ENCODE data around the gene JPH2. TPM values are rescaled to one million over a fixed set of nuclear protein-coding genes. Genes with fewer than 3 reads are reported as not detected.

Gene JPH2
- total and polyA plus RNA-seq, 4 donors: 0.09 to 1.3 (median 0.17) TPM; not detected in 1

GRCh38 chr20:44095831-44096230 lies 91.2 kb downstream of the JPH2 start:
- Histone ChIP-seq H3K9me3 (ENCODE audit: control insufficient read depth in 4 of 4, low read length in 3 of 4) (no peaks in the 10 kb centered on the region), H3K4me3 (ENCODE audit: low read depth in 1 of 3, low read length in 3 of 3) (no peak overlapping the region), H3K27me3 (ENCODE audit: control insufficient read depth in 4 of 4, insufficient read depth in 4 of 4, low read length in 3 of 4) (no peaks in the 10 kb centered on the region), H3K4me1 (ENCODE audit: control insufficient read depth in 4 of 4, insufficient read depth in 4 of 4, low read length in 3 of 4) (no peaks in the 10 kb centered on the region), H3K9ac (ENCODE audit: low read depth in 1 of 2, low read length in 2 of 2) (no peak overlapping the region), H3K36me3 (ENCODE audit: control insufficient read depth in 4 of 4, insufficient read depth in 3 of 4, low read depth in 1 of 4, low read length in 3 of 4) (no peaks in the 10 kb centered on the region), H3K27ac (ENCODE audit: low read depth in 1 of 2, low read length in 2 of 2) (no peak overlapping the region)
- TF ChIP-seq YY1 (IDR thresholded peaks at IDR 0.05) (no peak), ATF3 (IDR thresholded peaks at IDR 0.05) (no peak), TAF1 (conservative IDR thresholded peaks at IDR 0.05) (no peak), SP1 (IDR thresholded peaks at IDR 0.05) (no peak), EGR1 (IDR thresholded peaks at IDR 0.05; ENCODE audit: low read depth in 2 of 2) (no peak), MAX (IDR thresholded peaks at IDR 0.05) (no peak), GABPA (IDR thresholded peaks at IDR 0.05 in 1 of 2, conservative IDR thresholded peaks at IDR 0.05 in 1 of 2) (no peak), HNF4G (IDR thresholded peaks at IDR 0.05) (no peak), FOXA2 (IDR thresholded peaks at IDR 0.05) (no peak), RAD21 (IDR thresholded peaks at IDR 0.05) (no peak)
- WGBS: 85% methylated on average over 7 of the region's 7 CpGs
- no peak for DNase-seq (ENCODE audit: low spot score)

DNA sequence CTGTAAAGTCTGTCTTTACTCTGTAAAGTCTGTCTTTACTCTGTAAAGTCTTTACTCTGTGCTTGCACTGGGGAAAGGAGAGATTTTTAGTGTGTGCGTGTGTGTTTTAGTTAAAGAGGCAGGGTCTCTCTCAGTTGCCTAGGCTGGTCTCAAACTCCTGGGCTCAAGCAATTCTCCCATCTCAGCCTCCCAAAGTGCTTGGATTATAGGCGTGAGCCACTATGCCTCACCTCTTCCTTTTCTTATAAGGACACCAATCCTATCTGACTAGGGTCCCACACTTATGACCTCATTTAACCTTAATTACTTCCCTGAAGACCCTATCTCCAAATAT lies 93.8 kb downstream of the JPH2 start:
- H3K4me3 ChIP-seq (ENCODE audit: low read depth in 1 of 3, low read length in 3 of 3): no peak overlapping the region
- no peaks in the 10 kb centered on the region for H3K36me3 ChIP-seq (ENCODE audit: control insufficient read depth in 4 of 4, insufficient read depth in 3 of 4, low read depth in 1 of 4, low read length in 3 of 4)
- no peak overlapping the region for H3K27ac ChIP-seq (ENCODE audit: low read depth in 1 of 2, low read length in 2 of 2)
- H3K27me3 ChIP-seq (ENCODE audit: control insufficient read depth in 4 of 4, insufficient read depth in 4 of 4, low read length in 3 of 4): no peaks in the 10 kb centered on the region
- 78% methylated on average over 2 of the region's 2 CpGs for WGBS
- DNase-seq (ENCODE audit: low spot score): no peak
- no peaks in the 10 kb centered on the region for H3K4me1 ChIP-seq (ENCODE audit: control insufficient read depth in 4 of 4, insufficient read depth in 4 of 4, low read length in 3 of 4)
- TF ChIP-seq, protein P1, sequence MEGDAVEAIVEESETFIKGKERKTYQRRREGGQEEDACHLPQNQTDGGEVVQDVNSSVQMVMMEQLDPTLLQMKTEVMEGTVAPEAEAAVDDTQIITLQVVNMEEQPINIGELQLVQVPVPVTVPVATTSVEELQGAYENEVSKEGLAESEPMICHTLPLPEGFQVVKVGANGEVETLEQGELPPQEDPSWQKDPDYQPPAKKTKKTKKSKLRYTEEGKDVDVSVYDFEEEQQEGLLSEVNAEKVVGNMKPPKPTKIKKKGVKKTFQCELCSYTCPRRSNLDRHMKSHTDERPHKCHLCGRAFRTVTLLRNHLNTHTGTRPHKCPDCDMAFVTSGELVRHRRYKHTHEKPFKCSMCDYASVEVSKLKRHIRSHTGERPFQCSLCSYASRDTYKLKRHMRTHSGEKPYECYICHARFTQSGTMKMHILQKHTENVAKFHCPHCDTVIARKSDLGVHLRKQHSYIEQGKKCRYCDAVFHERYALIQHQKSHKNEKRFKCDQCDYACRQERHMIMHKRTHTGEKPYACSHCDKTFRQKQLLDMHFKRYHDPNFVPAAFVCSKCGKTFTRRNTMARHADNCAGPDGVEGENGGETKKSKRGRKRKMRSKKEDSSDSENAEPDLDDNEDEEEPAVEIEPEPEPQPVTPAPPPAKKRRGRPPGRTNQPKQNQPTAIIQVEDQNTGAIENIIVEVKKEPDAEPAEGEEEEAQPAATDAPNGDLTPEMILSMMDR (IDR thresholded peaks at IDR 0.05; ENCODE audit: low read depth, low read length, missing input control): no peak
- TF ChIP-seq YY1 (IDR thresholded peaks at IDR 0.05) (no peak), RXRA (IDR thresholded peaks at IDR 0.05) (no peak), SP1 (IDR thresholded peaks at IDR 0.05) (no peak), NR2F2 (IDR thresholded peaks at IDR 0.05) (no peak), ZBTB33 (IDR thresholded peaks at IDR 0.05) (no peak), ATF3 (IDR thresholded peaks at IDR 0.05) (no peak), TAF1 (conservative IDR thresholded peaks at IDR 0.05) (no peak), EGR1 (IDR thresholded peaks at IDR 0.05; ENCODE audit: low read depth in 2 of 2) (no peak), FOXA1 (IDR thresholded peaks at IDR 0.05) (no peak), MAX (IDR thresholded peaks at IDR 0.05) (no peak), RAD21 (IDR thresholded peaks at IDR 0.05) (no peak), GABPA (IDR thresholded peaks at IDR 0.05 in 1 of 2, conservative IDR thresholded peaks at IDR 0.05 in 1 of 2) (no peak), JUND (IDR thresholded peaks at IDR 0.05) (no peak), FOXA2 (IDR thresholded peaks at IDR 0.05) (no peak)
- no peak overlapping the region for H3K9ac ChIP-seq (ENCODE audit: low read depth in 1 of 2, low read length in 2 of 2)
- H3K9me3 ChIP-seq (ENCODE audit: control insufficient read depth in 4 of 4, low read length in 3 of 4): no peaks in the 10 kb centered on the region
